GOT3 (cell line): ENCODE results near the gene COPE.

Experiments used
- DNase-seq: peaks from one replicate; lab custom pipeline; 2025; ENCODE audit warnings: mixed read lengths; lab: John Stamatoyannopoulos, UW

Gene COPE

DNA sequence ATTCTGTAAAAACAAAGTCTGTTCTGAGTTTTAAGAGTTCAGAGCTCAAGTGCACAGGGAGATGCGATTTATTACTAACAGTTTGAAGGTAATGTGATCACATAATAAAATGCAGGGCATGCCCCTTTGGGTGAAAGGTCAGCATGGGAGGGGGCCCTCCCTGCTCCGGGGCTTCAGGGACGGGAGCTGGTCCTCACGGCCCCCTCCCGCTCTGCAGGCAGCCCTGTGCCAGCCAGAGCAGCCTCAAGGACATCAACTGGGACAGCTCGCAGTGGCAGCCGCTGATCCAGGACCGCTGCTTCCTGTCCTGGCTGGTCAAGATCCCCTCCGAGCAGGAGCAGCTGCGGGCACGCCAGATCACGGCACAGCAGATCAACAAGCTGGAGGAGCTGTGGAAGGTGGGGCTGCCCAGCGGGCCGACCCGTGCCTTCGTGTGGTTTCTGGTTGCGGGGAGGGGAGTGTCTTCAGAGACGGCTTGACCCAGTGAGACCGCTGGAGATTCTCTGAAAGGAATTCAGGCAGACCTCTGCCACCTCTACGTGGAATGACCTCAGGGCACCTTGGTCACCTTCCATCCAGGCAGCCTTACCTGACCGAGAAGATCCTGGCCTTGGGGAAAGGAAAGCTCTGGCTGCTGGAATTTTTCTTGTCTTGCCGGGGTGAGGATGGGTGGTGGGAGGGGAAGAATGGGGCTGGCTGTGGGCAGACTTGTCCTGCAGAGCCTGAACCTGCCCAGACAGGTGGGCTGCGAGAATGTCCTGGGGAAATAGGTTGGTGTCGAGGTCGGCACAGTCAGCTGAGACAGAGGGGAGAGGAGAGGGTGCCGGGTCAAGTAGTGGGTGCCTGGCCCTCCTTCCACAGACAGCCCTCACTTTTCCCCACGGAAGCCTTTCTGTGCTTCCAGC is 68.5 kb downstream of the COPE start:
- no peak for DNase-seq

DNA sequence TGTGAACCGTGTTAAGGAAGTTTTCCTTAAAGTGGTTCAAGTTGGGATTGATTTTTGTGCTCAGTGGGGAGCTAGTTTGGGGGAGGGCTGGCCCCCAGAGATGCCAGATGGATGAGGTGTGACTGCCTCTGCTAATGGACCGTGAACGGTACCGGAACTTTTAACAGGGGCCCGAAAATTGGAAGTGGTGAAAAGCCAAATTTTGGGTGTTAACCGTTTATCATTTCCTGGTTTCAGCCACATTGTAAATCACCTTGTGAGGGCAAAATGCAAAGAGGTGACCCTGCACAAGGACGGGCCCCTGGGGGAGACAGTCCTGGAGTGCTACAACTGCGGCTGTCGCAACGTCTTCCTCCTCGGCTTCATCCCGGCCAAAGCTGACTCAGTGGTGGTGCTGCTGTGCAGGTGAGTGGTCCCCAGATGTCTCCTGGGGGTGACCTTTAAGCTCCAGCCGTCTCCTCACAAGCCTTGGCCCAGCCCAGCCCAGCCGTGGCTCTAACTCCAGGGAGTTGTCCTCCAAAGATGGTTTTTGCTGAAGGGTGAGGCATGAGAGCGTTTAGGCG is 69.3 kb downstream of the COPE start:
- DNase-seq: no peak
